ENCODE data around the gene UBE2D3.

The UBE2D3 gene

GRCh38 chr4:102826890-102827673 is at the start of gene UBE2D3:
Gene UBE2D3, minus strand, starts transcription at chr4:102827551. Its CDS starts 1,043 bp downstream, at chr4:102826508.
- no peak; the same call in 1 of the 2 replicates for TF ChIP-seq CTCF (IDR thresholded peaks at IDR 0.05)

GRCh38 chr4:102871772-102872171 is 44.4 kb upstream of the UBE2D3 start:
- TF ChIP-seq CTCF (IDR thresholded peaks at IDR 0.05), result no peak

GRCh38 chr4:102869569-102870197 is 42.3 kb upstream of the UBE2D3 start:
- no peak for TF ChIP-seq CTCF (IDR thresholded peaks at IDR 0.05)

- TF ChIP-seq CTCF (IDR thresholded peaks at IDR 0.05), result no peak
Observed at GRCh38 chr4:102868781-102869568, 41.6 kb upstream of the UBE2D3 start, which contains the start of gene CISD2. Gene CISD2, plus strand, starts transcription at chr4:102868992. Its CDS starts 93 bp downstream, at chr4:102869085.

- no peak for TF ChIP-seq CTCF (IDR thresholded peaks at IDR 0.05)
Observed at GRCh38 chr4:102868153-102868780, 40.9 kb upstream of the UBE2D3 start.

GRCh38 chr4:102867278-102868152 is 40.2 kb upstream of the UBE2D3 start:
- TF ChIP-seq CTCF (IDR thresholded peaks at IDR 0.05), result no peak
